GM21423 (cell line): Measurements from ENCODE around the gene CHFR.
"Not testable (repeated sequence)": the region's sequence is repeated elsewhere in the genome, so short reads cannot be mapped to it uniquely, and the experiment has no call there.

ENCODE experiments used
- ATAC-seq: cut with Tn5 transposase; IDR thresholded peaks from one replicate; pipeline ENCODE4 v1.9.1; 2021; ENCODE audit warnings: mild to moderate bottlenecking, moderate library complexity; ENCODE audit not compliant: unreplicated experiment

CHFR gene

GRCh38 chr12:132881818-132882217 lies 5.6 kb downstream of the CHFR start:
- ATAC-seq, result no peak

GRCh38 chr12:132874620-132875019 lies 12.8 kb downstream of the CHFR start:
- ATAC-seq, result not testable (repeated sequence)

GRCh38 chr12:132874175-132874574 lies 13.2 kb downstream of the CHFR start:
- ATAC-seq, result no peak

GRCh38 chr12:132873724-132874123 lies 13.7 kb downstream of the CHFR start:
- ATAC-seq, result no peak

- ATAC-seq, result no peak
These were observed 14.4 kb downstream of the CHFR start for GRCh38 chr12:132872975-132873421.

DNA sequence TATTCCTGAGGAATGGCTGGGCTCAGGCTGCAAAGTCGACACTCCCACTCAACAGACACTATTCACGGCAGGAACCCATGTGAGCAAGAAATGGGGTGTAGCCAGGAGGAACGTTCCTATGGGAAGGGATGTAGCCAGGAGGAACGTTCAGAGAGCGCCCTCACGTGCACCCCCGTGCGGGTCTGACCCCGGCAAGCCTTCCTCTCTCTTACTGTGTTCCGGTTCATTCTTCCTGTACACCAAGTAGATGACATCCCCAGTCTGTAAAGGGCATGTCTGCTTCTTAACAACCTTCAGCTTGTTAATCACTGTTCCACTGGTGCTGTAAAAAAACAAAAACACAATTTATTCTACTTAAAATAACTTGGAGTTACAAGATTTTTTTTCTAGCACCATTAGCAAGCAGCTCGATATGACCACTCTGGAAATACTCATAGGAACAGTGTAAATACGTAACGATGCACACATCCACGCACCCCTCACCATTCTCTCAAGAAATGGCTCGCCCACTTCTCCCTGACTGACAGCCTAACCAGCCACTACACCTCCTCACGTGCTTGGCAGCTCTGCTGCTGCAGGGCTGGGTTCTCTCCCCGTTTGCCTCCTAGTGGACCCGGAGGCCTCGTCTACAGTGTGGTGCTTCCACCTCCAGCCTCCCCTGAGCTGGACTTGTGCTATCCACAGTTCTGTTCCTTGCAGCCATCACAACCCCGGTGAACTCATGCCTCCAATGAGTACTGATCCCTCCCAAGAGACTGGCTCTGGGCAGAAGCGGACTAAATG lies 15.1 kb downstream of the CHFR start:
- no peak for ATAC-seq

- ATAC-seq, result no peak
These were observed 17.9 kb downstream of the CHFR start for GRCh38 chr12:132869551-132869950.

GRCh38 chr12:132866251-132866828 lies 21.1 kb downstream of the CHFR start:
- ATAC-seq, result no peak

GRCh38 chr12:132861558-132861957 lies 25.8 kb downstream of the CHFR start:
- no peak for ATAC-seq

GRCh38 chr12:132858718-132859266 lies 28.6 kb downstream of the CHFR start:
- no peak for ATAC-seq

- not testable (repeated sequence) for ATAC-seq
These were observed 30.4 kb downstream of the CHFR start for GRCh38 chr12:132857019-132857418.

DNA sequence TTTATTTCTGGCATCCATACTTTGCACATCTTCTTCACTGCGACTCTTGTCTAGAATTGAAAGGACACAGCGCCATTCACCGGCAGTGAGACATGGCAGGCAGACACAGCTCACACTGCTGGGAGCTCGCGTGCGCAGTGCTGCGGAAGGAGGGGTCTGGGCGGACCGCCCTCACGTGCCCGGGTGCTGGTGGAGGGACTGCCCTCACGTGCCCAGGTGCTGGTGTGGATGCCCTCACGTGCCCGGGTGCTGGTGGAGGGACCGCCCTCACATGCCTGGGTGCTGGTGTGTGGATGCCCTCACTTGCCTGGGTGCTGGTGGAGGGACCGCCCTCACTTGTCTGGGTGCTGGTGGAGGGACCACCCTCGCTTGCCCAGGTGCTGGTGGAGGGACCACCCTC lies 30.8 kb downstream of the CHFR start:
- ATAC-seq, result no peak

DNA sequence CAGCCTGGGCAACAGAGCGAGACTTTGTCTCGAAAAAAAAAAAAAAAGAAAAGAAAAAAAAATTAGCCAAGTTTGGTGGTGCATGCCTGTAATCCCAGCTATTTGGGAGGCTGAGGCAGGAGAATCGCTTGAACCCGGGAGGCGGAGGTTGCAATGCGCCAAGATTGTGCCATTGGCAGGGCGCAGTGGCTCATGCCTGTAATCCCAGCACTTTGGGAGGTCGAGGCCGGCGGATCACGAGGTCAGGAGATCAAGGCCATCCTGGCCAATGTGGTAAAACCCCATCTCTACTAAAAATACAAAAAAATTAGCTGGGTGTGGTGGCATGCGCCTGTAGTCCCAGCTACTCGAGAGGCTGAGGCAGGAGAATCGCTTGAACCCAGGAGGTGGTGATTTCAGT lies 32.2 kb downstream of the CHFR start:
- not testable (repeated sequence) for ATAC-seq

GRCh38 chr12:132853285-132854092 lies 33.9 kb downstream of the CHFR start:
- ATAC-seq, result no peak

- ATAC-seq, result no peak
These were observed 34.9 kb downstream of the CHFR start for GRCh38 chr12:132852496-132852895.

DNA sequence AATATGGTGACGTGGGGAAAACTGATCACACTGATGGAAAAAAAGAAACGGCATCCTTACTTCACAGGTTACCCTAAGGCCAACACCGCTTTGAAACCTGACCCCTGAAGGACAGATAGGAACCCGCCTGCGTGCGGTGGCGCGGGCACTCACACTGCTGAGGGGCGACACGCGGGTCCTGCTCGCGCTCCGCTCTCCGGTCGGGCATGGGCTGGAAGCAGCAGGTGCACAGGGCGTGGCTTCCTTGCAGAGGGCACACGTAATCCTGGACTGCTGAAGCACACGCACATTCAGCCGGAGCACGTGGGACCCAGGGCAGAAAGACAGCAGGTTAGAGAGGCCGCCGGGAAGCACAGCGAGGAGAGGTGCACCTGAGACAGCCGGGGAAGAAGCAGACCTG lies 35.9 kb downstream of the CHFR start:
- ATAC-seq, result no peak

DNA sequence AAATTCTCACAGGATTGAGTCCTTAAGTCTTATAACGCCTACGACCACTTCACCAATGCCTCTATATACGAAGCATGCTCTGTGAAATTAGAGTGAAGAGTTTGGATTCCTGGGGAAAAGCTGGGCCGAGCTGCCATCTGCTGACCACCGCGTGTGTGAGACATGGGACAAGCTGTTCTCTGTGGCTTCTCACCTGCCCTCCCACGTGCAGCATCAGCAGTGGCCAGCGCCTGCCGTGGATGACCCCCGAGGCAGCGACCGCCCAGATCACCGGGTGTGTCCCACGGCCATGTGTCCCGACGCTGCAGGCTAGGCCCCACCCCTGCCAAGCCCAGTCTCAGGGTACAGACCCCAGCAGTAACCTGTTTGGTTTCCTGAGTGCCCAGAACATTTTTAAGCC lies 37.1 kb downstream of the CHFR start:
- no peak for ATAC-seq

DNA sequence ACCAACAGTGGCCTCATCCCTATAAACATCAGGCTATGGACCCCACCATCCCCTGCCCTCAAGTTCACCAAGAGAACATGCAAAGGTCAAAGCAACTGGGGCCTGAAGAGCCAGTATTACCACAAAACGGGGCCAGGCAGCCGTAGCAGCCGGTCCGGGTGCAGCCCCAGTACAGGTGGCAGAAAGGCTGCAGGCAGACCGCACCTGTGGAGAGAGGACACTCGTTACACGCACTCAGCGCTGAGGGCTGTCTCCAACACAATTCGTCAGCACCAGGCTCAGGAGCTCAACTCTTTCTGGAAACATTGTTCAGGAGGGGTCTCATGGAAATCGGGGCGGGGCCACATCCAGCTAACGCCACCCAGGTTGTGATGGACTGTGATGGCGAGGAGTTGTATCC lies 38.9 kb downstream of the CHFR start:
- ATAC-seq, result no peak

DNA sequence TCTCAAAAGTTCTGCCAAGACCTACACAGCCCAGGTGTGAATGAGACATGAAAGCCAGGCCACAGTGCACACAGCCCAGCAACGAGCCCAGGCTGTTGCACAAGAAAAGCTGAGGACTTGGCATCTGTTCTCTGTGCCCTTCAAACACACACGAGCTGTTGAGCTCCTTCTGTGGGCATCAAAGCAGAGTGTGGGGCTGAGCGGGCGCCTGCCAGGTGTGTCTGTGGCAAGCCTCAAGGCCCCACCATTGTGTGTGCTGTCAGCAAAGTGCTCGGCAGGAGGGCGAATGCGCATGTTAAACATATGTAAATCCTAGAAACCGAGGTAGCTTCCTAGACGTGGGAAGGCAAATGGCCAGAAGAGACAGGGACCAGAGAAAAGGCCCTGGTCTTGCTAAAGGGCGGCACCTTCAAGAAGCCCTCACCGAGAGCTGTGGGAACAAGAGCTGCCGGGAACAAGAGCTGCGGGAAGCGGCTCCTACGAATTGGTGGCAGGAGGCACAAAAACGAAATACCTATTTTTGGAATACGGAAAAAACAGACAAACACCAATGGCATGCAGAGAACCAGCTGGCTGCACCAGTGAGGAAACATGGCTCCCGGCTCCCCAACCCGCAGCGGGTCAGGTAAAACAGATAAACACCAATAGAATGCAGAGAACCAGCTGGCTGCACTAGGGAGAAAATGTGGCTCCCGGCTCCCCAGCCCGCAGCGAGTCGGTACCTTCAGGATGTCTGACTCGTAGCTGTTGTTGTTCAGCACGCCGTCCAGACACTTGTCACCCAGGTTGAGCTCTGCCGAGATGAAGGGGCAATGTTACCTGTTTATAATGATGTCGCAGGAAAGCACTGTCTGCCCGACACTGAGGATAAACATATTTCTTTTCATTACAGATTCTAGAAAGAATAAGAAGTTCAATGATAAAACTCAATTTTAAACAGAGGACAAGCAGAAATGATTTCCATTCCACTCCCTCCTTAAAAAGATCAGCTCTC lies 39.7 kb downstream of the CHFR start:
- no peak for ATAC-seq

DNA sequence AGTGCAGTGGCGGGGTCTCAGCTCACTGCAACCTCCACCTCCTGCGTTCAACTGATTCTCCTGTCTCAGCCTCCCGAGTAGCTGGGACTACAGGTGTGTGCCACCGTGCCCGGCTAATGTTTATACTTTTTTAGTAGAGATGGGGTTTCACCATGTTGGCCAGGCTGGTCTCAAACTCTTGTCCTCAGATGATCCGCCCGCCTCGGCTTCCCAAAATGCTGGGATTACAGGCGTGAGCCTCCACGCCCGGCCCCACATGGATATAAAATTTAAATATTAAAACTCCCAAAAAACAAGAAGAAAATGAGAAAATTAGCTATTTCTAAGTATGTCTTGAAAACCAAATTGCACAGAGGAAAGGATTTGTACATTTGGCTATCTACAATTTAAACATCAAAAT lies 42.7 kb downstream of the CHFR start:
- ATAC-seq, result not testable (repeated sequence)
